Natural killer cell (primary cell): Measurements from ENCODE around the gene PITX3. TPM values are rescaled to one million over a fixed set of nuclear protein-coding genes. Genes with fewer than 3 reads are reported as not detected.

Experiments
- ATAC-seq, 3 donors: fragments of 150-1000 bp in 2 of 3; fragments of 200-7000 bp in 1 of 3; cut with Tn5 transposase; 1 replicate in 1 of 3; 2 replicates in 2 of 3; pipeline ENCODE4 v1.10.0; 2021; ENCODE audit warnings: mild to moderate bottlenecking in 2 of 3, moderate library complexity in 2 of 3
- DNase-seq, 2 donors: peaks; one replicate each; pipeline versions ENCODE4 v3.0.0 to v3.0.0-alpha.2; 2013 to 2021; ENCODE audit warnings: mixed read lengths in 1 of 2
- H3K27ac ChIP-seq: one replicate; pipeline ENCODE4 v1.5.1; 2013; ENCODE audit warnings: mild to moderate bottlenecking, low read length
- H3K27me3 ChIP-seq: one replicate; pipeline ENCODE4 v1.6.1; 2013; ENCODE audit warnings: low read length; ENCODE audit not compliant: control insufficient read depth, insufficient read depth
- H3K36me3 ChIP-seq: one replicate; pipeline ENCODE4 v1.6.1; 2013; ENCODE audit warnings: low read length; ENCODE audit not compliant: control insufficient read depth, insufficient read depth
- H3K4me1 ChIP-seq: one replicate; pipeline ENCODE4 v1.6.1; 2013; ENCODE audit warnings: low read length; ENCODE audit not compliant: control insufficient read depth, insufficient read depth
- H3K4me3 ChIP-seq: one replicate; pipeline ENCODE4 v1.5.1; 2013; ENCODE audit warnings: low read length
- H3K9me3 ChIP-seq: one replicate; pipeline ENCODE4 v1.6.1; 2013; ENCODE audit warnings: low read length; ENCODE audit not compliant: control insufficient read depth, insufficient read depth
- H3K27ac Mint-ChIP-seq, 2 donors: one replicate each; pipeline ENCODE4 v1.8.0; 2022; ENCODE audit warnings: mild to moderate bottlenecking in 2 of 2, mixed read lengths in 2 of 2, moderate library complexity in 1 of 2
- H3K27me3 Mint-ChIP-seq, 2 donors: one replicate each; pipeline ENCODE4 v1.8.0; 2022; ENCODE audit warnings: low read depth in 2 of 2, mixed read lengths in 2 of 2
- H3K36me3 Mint-ChIP-seq: one replicate; pipeline ENCODE4 v1.8.0; 2022; ENCODE audit warnings: mixed read lengths
- H3K4me1 Mint-ChIP-seq, 2 donors: one replicate each; pipeline ENCODE4 v1.8.0; 2022; ENCODE audit warnings: mixed read lengths in 2 of 2
- H3K4me3 Mint-ChIP-seq: one replicate; pipeline ENCODE4 v1.8.0; 2022; ENCODE audit warnings: mild to moderate bottlenecking, moderate library complexity, mixed read lengths
- H3K9me3 Mint-ChIP-seq, 2 donors: one replicate each; pipeline ENCODE4 v1.8.0; 2022; ENCODE audit warnings: mixed read lengths in 2 of 2
- CTCF ChIP-seq: fragments of 200-600 bp; IDR thresholded peaks from one replicate; pipeline ENCODE4 v1.8.0; 2022; ENCODE audit warnings: antibody characterized with exemption
- whole genome bisulfite sequencing: methylation state at CpG from one replicate; pipeline ENCODE4 v1.1.7; 2013; ENCODE audit warnings: missing lambda C conversion rate; ENCODE audit not compliant: insufficient coverage; 5-methylcytosine and 5-hydroxymethylcytosine counted together
- intact Hi-C: fragments of 100-400 bp; cut with micrococcal nuclease; formaldehyde crosslinking; loops from one replicate; pipeline ENCODE4 v1.14.2; 2022
- total RNA-seq, 4 donors: library from RNA; stranded (reverse); fragments of 120-200 nt in 1 of 4; gene quantifications; one replicate each; pipeline versions ENCODE4 v1.2.3 to v1.2.4, GENCODE V29; 2013 to 2022

Gene PITX3
- total RNA-seq, 3 donors from 2014 or later (not counting 1 experiment from before 2014, with no cell fraction given), result not detected

DNA sequence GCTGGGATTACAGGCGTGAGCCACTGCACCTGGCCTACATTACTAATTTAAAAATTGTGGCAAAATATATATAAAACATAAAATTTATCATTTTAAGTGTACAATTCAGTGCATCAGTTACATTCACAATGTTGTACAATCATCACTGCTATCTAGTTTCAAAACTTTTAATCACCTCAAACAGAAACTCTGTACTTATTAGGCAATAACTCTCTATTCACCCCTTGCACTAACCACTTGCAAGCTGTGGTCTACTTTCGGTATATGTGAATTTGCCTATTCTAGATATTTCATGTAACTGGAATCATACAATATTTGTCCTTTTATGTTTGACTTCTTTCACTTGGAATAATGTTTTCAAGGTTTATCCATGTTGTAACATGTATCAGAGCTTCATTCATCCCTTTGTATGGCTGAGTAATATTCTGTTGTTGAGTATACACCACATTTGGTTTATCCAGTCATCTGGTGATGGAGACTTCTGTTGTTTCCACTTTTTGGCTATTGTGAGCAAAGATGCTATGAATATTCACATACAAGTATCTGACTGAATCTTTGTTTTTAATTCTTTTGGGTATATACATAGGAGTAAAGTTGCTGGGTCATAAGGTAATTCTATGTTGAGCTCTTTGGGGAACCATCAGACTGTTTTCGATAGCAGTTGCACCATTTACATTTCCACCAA, 29.6 kb downstream of the PITX3 start:
- Mint-ChIP-seq H3K4me1 (no peaks in the 10 kb centered on the region), H3K4me3 (no peak overlapping the region), H3K27ac (no peak overlapping the region), H3K9me3 (no peaks in the 10 kb centered on the region), H3K27me3 (peaks cover 0 to 9% of the 10 kb centered on the region in 2 donors), H3K36me3 (no peaks in the 10 kb centered on the region)
- no peak for ATAC-seq
- Histone ChIP-seq H3K9me3 (no peaks in the 10 kb centered on the region), H3K27me3 (no peaks in the 10 kb centered on the region), H3K36me3 (no peaks in the 10 kb centered on the region), H3K4me1 (no peaks in the 10 kb centered on the region), H3K27ac (no peak overlapping the region), H3K4me3 (no peak overlapping the region)
- 100% methylated on average over 1 of the region's 3 CpGs for WGBS
- TF ChIP-seq CTCF, result no peak
- intact Hi-C loops, result no loop called here
- no peak for DNase-seq

DNA sequence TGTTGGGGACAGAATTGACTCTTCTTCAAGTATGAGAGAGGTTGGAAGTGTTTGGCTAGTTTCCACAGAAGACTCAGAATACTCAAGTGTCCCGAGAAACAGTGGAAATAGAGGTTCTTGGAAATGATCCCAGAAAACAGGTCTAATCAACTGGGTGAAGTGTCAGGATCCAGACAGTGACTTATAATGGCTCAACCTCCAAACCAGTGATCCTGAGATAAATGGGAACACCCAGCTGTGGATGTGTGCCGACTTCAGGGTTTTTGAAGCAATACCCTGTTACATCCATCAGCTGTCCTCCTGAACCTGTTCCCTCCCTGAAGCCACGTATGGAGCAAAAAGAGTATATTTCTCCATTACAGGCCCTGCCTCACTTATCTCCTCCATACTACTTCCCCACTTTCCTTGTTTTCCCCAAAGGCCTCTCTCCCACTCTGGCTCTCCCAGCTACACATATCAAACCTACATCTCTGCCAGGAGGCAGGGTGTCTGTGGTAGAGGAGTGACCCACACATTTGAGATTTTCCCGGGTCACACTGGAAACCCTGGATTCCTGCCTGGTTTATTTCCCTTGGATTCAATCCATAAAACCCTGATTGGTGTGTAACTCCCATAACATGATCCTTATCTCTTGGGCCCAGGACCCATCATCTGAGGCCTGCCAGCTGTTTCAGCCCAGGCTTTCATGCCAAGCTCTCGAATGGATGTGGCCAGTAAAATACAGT, 32.8 kb downstream of the PITX3 start:
- peaks cover 0 to 5% of the 10 kb centered on the region in 2 donors for H3K27me3 Mint-ChIP-seq
- DNase-seq (no peak), ATAC-seq (no peak)
- no peak overlapping the region for H3K27ac ChIP-seq
- H3K9me3 ChIP-seq, result peaks cover 3% of the 10 kb centered on the region
- H3K27me3 ChIP-seq, result no peaks in the 10 kb centered on the region
- no peak overlapping the region for H3K4me3 Mint-ChIP-seq
- no peak overlapping the region for H3K4me3 ChIP-seq
- intact Hi-C loops, result no loop called here
- H3K9me3 Mint-ChIP-seq, result no peaks in the 10 kb centered on the region
- H3K36me3 ChIP-seq, result no peaks in the 10 kb centered on the region
- TF ChIP-seq CTCF, result no peak
- H3K27ac Mint-ChIP-seq, result no peak overlapping the region
- no peaks in the 10 kb centered on the region for H3K4me1 Mint-ChIP-seq
- no peaks in the 10 kb centered on the region for H3K36me3 Mint-ChIP-seq
- WGBS, result 87% methylated on average over 4 of the region's 5 CpGs
- H3K4me1 ChIP-seq, result no peaks in the 10 kb centered on the region

DNA sequence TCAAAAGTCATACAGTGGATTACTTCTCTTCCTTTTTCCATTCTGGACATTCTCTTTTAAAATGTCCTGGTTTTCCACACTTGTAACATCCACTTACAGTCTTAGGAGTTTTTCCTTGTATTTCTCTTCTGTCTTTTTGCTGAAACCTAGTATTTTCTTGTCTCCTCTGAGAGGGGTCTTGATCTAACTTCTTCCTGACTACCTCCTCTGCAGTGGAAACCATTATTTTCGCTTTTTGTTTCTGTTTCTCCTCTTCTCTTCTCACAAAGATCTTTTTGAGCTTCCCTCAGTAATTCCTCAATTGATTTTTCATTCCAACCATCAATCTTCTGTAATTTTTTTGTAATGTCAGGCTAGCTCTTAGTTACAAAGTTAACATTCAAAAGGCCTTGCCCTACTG, 38.9 kb downstream of the PITX3 start:
- no peak overlapping the region for H3K27ac Mint-ChIP-seq
- no peak for TF ChIP-seq CTCF
- intact Hi-C loops, result no loop called here
- Histone ChIP-seq H3K36me3 (no peaks in the 10 kb centered on the region), H3K27me3 (no peaks in the 10 kb centered on the region), H3K27ac (no peak overlapping the region), H3K4me3 (no peak overlapping the region), H3K4me1 (no peaks in the 10 kb centered on the region), H3K9me3 (peaks cover 3% of the 10 kb centered on the region)
- H3K36me3 Mint-ChIP-seq, result no peaks in the 10 kb centered on the region
- H3K9me3 Mint-ChIP-seq, result no peaks in the 10 kb centered on the region
- DNase-seq (no peak), ATAC-seq (no peak)
- 88% methylated on average over 1 of the region's 1 CpG for WGBS
- H3K4me3 Mint-ChIP-seq, result no peak overlapping the region
- H3K4me1 Mint-ChIP-seq, result no peaks in the 10 kb centered on the region
- peaks cover 2 to 9% of the 10 kb centered on the region in 2 donors for H3K27me3 Mint-ChIP-seq
